HG02759 (cell line): ENCODE results near the gene SSH2.
A peak's percentile ranks its signal among the peaks of the same experiment; 100 is the strongest.

Experiments
- ATAC-seq: cut with Tn5 transposase; IDR thresholded peaks from one replicate; pipeline ENCODE4 v1.9.1; 2021; ENCODE audit warnings: mild to moderate bottlenecking, moderate library complexity; ENCODE audit not compliant: unreplicated experiment

Gene SSH2

DNA sequence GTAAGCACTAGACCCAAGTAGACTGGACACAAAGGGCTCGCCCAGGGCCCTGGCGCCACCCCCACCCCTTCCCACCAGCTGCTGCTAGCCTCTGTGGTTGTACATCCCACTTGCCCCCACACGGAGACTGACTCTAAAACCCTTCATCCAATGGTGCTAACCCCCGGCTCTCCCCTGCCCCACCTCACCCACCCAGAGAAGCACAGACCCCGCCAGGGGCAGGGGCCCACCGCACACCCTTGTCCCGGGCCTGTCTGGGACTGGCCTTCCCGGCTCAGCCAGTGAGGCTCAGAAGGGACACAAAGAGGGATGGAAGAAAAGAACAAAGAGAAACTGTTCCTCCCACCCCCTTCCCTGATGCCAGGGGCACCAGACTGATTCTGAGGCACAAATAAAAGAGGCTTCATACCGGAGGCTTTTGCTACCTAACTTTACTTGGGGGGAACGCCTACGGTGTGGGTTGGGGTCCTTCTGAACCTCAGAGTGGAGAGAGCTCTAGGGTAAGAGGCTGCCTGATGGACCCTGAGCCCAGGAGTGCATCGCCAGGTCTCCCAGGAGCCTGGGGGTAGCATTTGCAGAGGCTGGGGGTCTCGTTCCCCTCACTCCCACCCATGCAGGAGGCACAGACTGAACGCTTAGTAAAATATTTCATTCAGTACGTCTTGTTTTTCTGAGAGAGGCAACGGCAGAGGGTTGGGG, 315.5 kb downstream of the SSH2 start:
- no peak for ATAC-seq

DNA sequence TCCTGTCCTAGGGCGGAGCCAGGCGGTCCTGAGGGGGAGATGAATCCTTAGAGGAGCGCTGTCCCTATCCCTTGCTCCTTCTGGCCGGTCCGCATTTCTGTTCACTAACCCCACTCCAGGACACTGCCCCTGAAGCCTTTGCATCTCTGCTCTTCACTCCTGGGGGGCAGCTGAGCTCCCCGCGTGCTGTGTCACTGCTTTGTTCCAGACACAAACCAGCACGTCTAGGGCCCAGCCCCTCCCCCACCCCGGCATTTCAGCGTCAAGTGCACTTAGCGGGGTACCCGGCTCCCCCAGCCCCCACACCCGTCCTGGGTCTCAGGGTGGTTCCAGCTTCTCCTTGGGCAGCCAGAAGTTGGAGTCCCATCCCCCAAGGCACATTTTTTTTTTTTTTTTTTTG, 316.2 kb downstream of the SSH2 start:
- no peak for ATAC-seq

DNA sequence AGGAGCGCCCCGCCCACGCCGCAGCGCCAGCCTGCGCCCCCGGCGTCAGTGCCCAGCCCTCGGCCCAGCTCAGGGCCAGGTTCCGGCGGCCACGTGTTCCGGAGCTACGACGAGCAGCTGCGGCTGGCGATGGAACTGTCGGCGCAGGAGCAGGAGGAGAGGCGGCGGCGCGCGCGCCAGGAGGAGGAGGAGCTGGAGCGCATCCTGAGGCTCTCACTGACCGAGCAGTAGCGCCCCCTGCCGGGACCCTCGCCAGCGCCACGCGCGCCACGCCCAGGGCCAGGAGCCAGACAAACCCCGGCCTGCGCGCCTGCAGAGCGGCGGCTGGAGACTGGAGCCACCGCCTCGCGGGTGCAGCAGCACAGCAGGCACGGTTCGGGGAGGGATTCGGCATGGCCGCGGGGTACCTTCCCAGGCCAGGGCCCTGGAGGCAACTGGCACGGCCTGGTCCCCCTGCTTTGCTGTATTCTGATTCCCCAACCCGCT, 316.6 kb downstream of the SSH2 start:
- peak; percentile 46 for ATAC-seq

DNA sequence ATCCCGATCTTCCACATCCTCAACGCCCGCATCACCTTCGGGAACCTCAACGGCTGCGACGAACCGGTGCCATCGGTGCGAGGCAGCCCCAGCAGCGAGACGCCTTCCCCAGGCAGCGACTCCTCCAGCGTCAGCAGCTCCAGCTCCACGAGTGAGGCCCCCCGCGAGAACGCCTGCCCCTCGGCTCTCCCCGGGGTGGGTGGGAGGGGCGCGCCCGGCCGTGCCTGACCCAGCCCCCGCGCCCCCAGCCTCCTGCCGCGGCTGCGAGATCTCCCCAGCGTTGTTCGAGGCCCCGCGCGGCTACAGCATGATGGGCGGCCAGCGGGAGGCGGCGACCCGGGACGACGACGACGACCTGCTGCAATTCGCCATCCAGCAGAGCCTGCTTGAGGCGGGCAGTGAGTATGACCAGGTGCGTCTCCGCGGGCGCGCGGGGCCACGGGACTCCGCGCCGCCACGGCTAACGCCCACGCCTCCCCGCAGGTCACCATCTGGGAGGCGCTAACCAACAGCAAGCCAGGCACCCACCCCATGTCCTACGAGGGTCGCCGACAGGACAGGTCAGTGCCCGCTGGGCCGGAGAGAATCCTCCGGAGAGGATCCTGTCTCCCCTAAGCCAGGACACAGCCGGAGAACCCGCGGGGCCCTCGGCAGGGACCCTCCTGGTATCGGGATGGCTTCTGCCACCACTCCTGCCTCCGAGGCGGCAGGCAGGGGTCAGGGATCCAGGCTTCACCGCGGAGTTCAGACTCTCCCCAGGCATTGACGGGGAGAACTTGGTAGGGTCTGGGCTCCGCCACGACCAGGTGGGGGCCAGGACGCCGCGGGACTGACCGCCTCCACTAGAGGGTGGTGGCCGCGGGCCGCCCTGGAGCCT, 317.4 kb downstream of the SSH2 start:
- no peak for ATAC-seq

DNA sequence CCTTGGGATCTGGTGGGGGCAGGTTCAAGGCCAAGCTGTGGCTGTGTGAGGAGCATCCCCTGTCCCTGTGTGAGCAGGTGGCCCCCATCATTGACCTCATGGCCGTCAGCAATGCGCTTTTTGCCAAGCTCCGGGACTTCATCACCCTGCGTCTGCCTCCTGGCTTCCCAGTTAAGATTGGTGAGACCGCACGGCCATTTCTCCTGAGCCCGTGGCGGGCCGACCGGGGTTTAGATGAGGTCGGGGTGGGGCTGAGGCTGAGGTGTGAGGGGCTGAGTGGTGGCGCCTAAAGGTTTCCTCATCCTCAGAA, 318.0 kb downstream of the SSH2 start:
- ATAC-seq = no peak

DNA sequence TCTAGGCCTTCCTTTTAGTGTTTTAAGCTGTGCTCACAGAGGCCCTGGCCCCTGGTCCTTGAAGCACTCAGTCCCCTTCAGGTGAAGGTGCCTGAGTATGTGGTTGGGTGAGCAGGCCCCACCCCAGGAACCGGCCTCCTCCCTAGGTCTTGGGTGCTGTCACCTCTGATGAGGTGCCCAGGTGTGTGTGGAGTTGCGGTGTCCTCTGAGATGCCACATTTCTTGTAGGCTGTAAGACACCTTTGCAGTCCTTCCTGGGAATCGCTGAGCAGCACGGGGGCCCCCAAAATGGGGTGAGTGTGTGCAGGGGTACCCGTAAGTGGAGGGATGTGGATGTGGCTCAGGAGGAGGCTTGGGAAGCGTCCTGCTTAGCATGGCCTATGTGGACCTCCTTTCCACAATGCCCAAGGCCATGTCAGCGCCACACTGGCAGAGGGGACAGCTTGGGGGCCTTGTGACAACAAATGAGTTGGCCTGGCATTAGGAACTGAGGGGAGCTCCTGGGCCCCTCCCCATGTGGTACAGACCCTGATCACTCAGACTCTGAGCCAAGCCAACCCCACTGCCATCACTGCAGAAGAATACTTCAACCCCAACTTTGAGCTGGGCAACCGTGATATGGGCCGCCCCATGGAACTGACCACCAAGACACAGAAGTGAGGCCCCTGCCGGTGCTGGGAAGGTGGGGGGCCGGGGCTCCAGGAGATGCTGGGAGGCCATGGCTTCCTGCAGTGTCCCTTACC, 318.5 kb downstream of the SSH2 start:
- ATAC-seq = no peak

DNA sequence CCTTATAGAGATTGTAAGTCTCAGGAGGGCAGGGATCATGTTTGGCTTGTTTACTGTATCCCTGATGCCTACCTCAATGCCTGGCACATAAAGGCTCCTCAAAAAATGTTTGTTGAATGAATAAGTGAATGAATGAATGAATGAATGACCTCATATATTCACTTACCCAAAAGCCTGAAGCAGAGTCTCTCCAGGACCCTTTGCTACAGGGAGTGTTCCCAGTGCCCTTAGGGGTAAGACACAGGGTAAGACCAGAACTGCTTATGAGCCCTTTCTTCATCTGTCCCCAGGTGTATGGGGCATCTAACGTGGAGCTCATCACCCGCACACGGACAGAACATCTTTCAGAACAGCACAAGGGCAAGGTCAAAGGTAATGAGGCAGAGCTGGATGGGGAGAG, 319.6 kb downstream of the SSH2 start:
- no peak for ATAC-seq

DNA sequence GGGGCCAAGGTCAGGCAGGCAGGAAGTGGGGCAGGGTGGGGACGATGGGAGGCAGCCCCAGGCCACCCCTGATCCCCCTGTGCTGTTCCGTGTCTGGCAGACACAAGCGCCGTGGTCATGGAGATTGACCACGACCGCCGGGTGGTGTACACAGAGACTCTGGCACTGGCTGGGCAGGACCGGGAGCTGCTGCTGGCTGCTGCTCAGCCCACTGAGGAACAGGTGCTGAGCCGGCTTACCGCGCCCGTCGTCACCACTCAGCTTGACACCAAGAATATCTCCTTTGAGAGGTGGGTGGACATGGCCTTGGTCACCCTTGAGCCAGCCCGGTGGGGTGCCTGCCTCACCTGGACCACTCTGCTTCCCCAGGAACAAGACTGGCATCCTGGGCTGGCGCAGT, 321.0 kb downstream of the SSH2 start:
- no peak for ATAC-seq

DNA sequence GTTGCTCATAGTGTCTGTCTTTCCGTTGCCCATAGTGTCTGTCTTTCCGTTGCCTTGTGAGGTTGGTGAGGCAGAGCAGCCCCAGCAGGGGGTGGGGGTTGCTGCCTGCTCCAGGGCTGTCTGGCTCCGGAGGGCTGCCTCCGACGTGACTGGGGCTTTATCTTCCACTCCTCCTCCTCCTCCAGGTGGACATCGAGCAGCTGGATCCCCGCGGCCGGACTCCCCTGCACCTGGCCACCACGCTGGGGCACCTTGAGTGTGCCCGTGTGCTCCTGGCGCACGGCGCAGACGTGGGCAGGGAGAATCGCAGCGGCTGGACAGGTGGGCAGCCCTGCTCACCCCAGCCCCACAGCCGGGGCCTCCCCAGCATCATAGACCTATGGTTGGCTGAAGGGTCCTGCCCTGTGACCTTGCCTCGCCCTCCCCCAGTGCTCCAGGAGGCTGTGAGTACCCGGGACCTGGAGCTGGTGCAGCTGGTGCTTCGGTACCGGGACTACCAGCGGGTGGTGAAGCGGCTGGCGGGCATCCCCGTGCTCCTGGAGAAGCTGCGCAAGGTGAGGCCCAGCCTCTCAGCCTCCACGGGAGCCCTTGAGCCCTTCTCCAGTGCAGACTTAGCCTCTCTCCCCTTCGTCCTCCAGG, 322.4 kb downstream of the SSH2 start:
- ATAC-seq = no peak

DNA sequence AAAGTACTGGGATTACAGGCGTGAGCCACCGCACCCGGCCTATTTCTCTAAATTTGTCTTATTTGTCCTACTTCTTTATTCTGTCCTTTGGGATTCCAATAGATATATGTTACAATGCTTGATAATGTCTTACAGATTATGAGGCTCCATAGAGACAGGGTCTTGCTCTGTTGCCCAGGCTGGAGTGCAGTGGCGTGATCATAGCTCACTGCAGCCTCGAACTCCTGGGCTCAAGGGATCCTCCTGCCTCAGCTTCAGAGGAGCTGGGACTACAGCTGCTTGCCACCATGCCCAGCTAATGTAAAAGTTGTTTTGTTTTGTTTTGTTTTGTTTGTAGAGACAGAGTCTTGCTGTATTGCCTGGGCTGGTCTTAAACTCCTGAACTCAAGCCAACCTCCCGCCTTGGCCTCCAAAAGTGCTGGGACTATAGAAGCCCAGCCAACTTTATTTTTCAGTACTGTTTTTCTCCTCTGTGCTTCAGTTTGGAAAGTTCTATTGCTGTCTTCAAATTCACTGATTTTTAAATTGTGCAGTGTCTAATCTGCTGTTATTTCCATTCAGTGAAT, 326.8 kb downstream of the SSH2 start:
- ATAC-seq = no peak

DNA sequence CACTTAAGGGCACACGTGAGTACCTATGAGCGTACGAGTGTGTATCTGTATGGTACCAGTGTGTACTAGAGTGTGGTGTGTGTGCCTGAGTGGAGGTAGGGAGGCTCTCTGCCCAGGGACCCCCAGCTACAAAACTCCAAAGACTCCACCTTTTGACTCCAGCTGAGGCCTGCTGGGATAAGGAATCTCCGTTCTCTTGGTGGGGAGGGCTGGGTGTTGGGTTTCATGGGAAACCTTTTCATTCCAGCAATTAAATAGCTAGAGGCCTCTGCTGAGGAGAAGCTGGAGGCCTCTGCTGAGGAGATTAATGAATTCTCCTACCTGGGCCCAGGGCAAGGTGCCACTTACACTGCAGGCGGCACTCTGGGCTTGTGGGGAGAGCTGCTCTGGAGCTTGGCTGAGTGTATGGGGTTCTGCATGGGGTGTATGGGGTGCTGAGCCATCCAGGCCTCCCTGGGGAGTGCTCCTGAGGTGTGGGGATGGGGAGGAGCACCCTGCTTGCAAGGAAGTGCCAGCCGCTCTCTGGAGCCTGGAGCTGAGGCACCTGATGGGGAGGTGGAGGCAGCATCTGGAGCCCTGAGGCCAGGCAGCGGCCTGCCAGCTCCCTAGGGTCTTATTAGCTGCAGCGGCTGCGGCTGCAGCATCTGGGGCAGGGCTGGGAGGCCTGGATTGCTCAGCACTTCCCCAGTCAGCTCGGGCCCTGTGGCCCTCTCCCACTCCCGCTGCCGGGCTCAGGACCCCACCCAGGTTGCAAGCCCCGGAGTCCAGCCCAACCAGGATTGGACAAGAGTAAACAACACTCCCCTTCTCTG, 332.5 kb downstream of the SSH2 start:
- ATAC-seq = no peak

DNA sequence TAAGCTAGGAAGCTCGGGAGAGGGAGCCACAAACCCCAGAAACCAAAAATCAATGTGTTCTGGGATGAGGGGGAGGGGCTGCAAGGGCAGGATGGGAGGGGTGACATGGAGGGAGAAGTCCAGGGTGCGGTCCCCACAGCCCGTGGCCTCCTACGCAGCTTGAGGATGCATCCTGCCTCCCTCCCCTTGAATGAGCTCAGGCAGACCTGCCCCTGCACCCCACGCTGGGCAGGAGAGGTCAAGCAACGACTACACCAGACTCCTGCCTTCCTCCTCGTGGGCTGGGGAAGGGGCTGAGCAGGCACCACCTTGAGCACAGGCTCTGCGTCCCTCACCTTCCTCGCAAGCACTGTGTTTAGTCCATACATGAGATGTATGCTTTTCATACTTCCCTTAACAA, 333.2 kb downstream of the SSH2 start:
- no peak for ATAC-seq

DNA sequence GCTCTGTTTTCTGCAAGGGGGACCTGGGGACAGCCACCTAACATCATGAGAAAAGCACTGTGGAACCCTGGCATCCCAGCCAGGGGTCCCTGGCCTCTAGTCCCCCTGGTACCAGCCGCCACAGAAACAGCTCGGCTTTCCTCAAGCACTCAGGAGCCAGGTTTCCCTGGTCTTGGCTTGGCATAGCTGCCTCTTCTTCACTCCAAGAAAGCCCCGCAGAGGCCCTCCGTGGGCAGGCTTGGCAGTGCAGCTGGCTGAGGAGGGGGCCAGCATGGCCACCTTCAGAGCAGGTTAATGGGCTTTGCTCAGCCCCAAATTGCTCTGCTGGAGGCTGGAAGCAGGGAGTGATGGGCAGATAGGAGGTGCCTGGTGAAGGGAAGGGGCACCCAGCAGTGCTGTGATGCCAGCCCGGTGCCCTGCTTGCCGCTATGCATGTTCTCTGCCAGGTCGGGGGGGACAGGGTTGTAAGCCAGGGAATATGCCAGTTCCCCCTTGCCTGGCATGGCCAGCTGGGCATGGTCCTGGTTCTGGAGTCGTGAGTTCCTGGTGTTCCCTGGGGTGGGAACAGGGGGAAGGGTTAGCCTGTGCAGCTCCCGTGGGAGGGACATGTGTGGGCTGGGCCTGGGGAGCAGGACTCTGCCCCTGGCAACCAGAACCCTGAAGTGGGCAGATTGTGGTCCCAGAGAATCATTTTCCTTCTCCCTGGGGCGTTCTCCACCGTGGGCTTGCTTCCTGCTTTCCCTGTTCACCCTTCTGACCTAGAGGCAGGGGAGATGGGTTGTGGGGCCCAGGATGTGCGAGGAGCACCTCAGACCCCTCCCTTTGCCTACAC, 333.9 kb downstream of the SSH2 start:
- ATAC-seq = no peak

DNA sequence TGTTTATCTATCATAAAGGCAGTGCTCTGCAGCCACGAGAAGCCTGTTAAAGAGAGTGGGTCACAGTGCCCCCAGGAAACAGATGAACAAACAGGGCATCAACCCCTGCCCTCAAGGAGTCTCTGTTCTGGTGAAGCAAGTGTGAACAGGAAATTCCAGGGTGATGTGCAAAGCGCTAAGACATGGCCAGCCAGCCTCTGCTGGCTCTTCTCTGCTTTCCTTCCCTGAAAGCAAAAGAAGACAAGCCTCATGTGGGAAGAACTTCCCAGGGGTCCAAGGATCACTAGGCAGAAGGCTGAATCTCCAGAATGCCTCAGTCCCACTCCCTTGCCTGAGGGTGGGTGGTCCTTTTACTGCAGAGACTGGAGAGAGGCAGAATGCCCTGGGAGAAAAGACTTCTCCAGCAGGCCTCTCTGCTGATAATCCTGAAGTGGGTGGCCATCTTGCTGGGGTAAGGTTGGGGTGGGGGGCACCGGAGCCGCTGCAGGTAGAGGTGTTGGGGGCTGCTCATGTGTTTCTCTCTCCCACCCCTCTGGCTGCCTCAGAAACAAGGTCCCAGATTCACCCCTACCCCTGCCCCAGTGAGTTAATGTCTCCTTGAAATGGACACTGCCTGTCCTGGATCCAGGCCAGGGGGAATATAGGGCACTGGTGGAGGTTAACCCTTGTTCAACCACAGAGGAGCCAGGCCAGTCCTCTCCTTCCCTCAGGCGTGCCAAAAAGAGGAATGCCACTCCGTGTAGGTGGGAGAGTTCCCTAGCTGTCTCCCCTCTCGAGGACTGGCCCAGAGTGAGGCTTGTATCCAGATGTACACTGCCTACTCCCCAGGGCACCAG, 334.7 kb downstream of the SSH2 start:
- no peak for ATAC-seq

DNA sequence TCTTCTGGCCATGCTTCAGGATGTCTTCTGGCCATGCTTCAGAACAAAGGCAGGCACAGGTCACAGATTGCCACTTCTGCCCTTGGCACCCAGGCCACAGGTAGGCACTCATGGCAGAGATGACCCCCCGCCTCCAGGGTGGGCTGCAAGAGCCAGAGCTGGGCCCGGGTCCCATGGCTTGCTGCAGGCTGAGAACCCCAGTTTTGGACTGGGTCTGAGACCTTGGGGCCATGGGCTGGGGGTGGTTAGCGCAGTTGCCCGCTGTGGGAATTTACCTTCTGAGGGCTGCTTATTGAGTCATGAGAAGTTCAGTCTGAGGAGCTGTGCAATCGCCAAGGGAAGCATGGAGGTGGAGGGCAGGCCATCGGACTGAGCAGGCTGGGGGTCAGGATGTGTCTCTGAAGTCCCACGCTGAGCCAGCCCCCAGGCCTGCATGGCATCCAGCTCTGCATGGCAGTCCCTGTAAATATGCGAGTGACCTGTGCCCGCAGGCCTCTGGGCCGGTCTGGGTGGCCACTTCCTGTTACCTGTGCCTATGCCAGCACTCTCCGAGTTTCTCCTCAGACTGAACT, 335.4 kb downstream of the SSH2 start:
- ATAC-seq = no peak

DNA sequence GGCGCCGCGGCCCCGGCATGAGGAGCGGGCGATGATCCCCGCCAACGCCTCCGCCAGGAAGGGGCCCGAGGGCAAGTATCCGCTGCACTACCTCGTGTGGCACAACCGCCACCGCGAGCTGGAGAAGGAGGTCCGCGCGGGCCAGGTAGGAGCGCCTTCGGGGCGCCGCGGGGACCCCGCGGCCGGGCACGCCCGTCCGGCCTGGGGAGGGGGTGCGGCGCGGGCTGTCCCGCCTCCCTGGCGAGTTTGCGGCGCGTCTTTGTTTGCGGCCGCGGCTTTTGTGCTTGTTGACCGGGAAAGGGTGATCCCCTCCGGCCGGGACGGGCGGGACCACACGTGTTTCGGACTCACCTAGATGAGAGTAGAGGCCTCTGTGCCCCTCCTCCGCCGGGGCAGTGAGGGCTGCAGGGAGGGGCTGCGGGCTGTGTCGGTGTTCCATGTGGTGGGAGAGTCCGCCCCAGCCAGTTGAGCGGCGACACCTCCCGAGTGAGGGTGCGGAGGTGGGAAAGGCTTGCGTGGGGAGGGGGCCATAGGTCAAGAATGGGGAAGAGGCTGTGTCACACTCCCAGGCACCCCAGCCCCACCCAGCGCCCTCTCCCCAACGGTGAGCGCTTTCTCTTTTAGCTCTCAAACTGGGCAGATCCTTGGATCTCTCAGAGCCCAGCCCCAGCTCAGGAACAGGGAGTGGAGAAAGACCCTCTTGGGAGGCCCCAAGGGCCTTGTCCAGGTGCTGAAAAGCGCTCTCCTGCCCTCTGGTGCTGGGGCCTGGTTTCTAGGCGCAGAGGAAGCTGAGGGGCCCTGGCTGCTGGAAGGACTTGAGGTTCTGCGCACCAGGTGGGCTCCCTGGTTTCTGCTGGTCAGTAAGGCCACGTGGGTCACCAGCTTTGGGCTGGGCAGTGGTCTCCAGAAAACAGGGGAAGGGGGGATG, 336.2 kb downstream of the SSH2 start:
- ATAC-seq = no peak
